Parathyroid adenoma (tissue), 2 donors: Measurements from ENCODE around the gene GSTO1.

Experiments
- H2AFZ ChIP-seq: fragments of 300-600 bp; sonication (generic); one replicate; pipeline ENCODE4 v1.7.0; 2017; ENCODE audit warnings: antibody characterized with exemption, mild to moderate bottlenecking
- H3K27ac ChIP-seq: fragments of 300-600 bp; sonication (generic); one replicate; pipeline ENCODE4 v1.7.0; 2017
- H3K27me3 ChIP-seq: fragments of 300-600 bp; sonication (generic); one replicate; pipeline ENCODE4 v1.7.0; 2017; ENCODE audit warnings: low read length; ENCODE audit not compliant: control insufficient read depth, insufficient read depth
- H3K36me3 ChIP-seq: fragments of 300-600 bp; sonication (generic); one replicate; pipeline ENCODE4 v1.7.0; 2017; ENCODE audit warnings: low read length; ENCODE audit not compliant: control insufficient read depth, insufficient read depth
- H3K4me1 ChIP-seq: fragments of 300-600 bp; sonication (generic); one replicate; pipeline ENCODE4 v1.7.0; 2017; ENCODE audit warnings: control low read depth
- H3K4me2 ChIP-seq: fragments of 300-600 bp; sonication (generic); one replicate; pipeline ENCODE4 v1.7.0; 2017; ENCODE audit warnings: low read length
- H3K4me3 ChIP-seq: fragments of 300-600 bp; sonication (generic); one replicate; pipeline ENCODE4 v1.7.0; 2017; ENCODE audit warnings: low read depth, low read length
- H3K79me2 ChIP-seq: fragments of 300-600 bp; sonication (generic); one replicate; pipeline ENCODE4 v1.7.0; 2017; ENCODE audit warnings: control low read depth
- H3K9ac ChIP-seq: fragments of 300-600 bp; sonication (generic); one replicate; pipeline ENCODE4 v1.7.0; 2017; ENCODE audit warnings: mild to moderate bottlenecking
- H3K9me3 ChIP-seq: fragments of 300-600 bp; sonication (generic); one replicate; pipeline ENCODE4 v1.7.0; 2017; ENCODE audit warnings: low read length; ENCODE audit not compliant: control insufficient read depth
- CTCF ChIP-seq: fragments of 300-600 bp; sonication (generic); IDR thresholded peaks from one replicate; pipeline ENCODE4 v1.7.0; 2017; ENCODE audit warnings: antibody characterized with exemption, mild to moderate bottlenecking
- donor health status: primary hyperparathyroidism.

GSTO1 gene

GRCh38 chr10:104296687-104297436 lies 42.2 kb downstream of the GSTO1 start:
- no peak for TF ChIP-seq CTCF
- H3K9me3 ChIP-seq = no peaks in the 10 kb centered on the region
- no peak overlapping the region for H3K27ac ChIP-seq
- no peak overlapping the region for H3K9ac ChIP-seq
- H3K4me3 ChIP-seq = no peak overlapping the region
- H3K4me1 ChIP-seq = peaks cover 4% of the 10 kb centered on the region
- H3K4me2 ChIP-seq = no peak overlapping the region
- H2AFZ ChIP-seq = no peak overlapping the region
- H3K79me2 ChIP-seq = no peaks in the 10 kb centered on the region
- no peaks in the 10 kb centered on the region for H3K36me3 ChIP-seq
- no peaks in the 10 kb centered on the region for H3K27me3 ChIP-seq

- Histone ChIP-seq H3K4me1 (peaks cover 4% of the 10 kb centered on the region), H2AFZ (no peak overlapping the region), H3K9ac (no peak overlapping the region), H3K79me2 (no peaks in the 10 kb centered on the region), H3K4me2 (no peak overlapping the region), H3K4me3 (no peak overlapping the region), H3K27ac (peak overlapping the region; percentile 53), H3K36me3 (no peaks in the 10 kb centered on the region), H3K27me3 (no peaks in the 10 kb centered on the region), H3K9me3 (no peaks in the 10 kb centered on the region)
- no peak for TF ChIP-seq CTCF
Measured at GRCh38 chr10:104297697-104298660, 43.3 kb downstream of the GSTO1 start.

GRCh38 chr10:104299031-104299904 lies 44.6 kb downstream of the GSTO1 start:
- Histone ChIP-seq H2AFZ (no peak overlapping the region), H3K36me3 (no peaks in the 10 kb centered on the region), H3K4me3 (no peak overlapping the region), H3K4me2 (peak overlapping the region; percentile 12), H3K9ac (no peak overlapping the region), H3K27ac (peak overlapping the region; percentile 53), H3K79me2 (no peaks in the 10 kb centered on the region), H3K4me1 (peaks cover 9% of the 10 kb centered on the region), H3K9me3 (no peaks in the 10 kb centered on the region), H3K27me3 (no peaks in the 10 kb centered on the region)
- no peak for TF ChIP-seq CTCF

GRCh38 chr10:104300002-104300735 lies 45.5 kb downstream of the GSTO1 start:
- TF ChIP-seq CTCF = no peak
- Histone ChIP-seq H3K4me3 (no peak overlapping the region), H2AFZ (no peak overlapping the region), H3K79me2 (no peaks in the 10 kb centered on the region), H3K4me1 (peaks cover 17% of the 10 kb centered on the region), H3K36me3 (no peaks in the 10 kb centered on the region), H3K27me3 (no peaks in the 10 kb centered on the region), H3K27ac (peak overlapping the region; percentile 76), H3K4me2 (peak overlapping the region; percentile 12), H3K9me3 (no peaks in the 10 kb centered on the region), H3K9ac (no peak overlapping the region)
